Fibroblast of pulmonary artery (primary cell): ENCODE data around the gene UPP2.

Source experiments
- DNase-seq: peaks from one replicate; pipeline ENCODE4 v3.0.0-alpha.2; 2010; ENCODE audit warnings: low read depth
- H3K4me3 ChIP-seq: replicated peaks from 2 replicates; pipeline ENCODE4 v1.5.1; 2011; ENCODE audit warnings: low read depth, mild to moderate bottlenecking, control low read depth, low read length, moderate library complexity
- CTCF ChIP-seq: IDR thresholded peaks from 2 replicates; pipeline ENCODE4 v1.5.1; 2011; ENCODE audit warnings: mild to moderate bottlenecking, control low read depth, low read length, inconsistent platforms; ENCODE audit errors: missing control alignments

The UPP2 gene

GRCh38 chr2:158134055-158134454 lies 32.4 kb downstream of the UPP2 start:
- DNase-seq = no peak
- no peak overlapping the region for H3K4me3 ChIP-seq
- TF ChIP-seq CTCF = no peak

- DNase-seq = no peak
- no peak for TF ChIP-seq CTCF
- no peak overlapping the region for H3K4me3 ChIP-seq
Measured at GRCh38 chr2:158134655-158135054, 33.0 kb downstream of the UPP2 start.

- no peak overlapping the region for H3K4me3 ChIP-seq
- TF ChIP-seq CTCF = no peak
- no peak for DNase-seq
Measured at GRCh38 chr2:158135096-158135495, 33.4 kb downstream of the UPP2 start.

- H3K4me3 ChIP-seq = no peak overlapping the region
- DNase-seq = no peak
- TF ChIP-seq CTCF = no peak
Measured at GRCh38 chr2:158138255-158138654, 36.6 kb downstream of the UPP2 start.

- no peak overlapping the region for H3K4me3 ChIP-seq
- DNase-seq = no peak
- no peak for TF ChIP-seq CTCF
Measured at GRCh38 chr2:158140201-158140600, 38.5 kb downstream of the UPP2 start.

GRCh38 chr2:158142165-158142564 lies 40.5 kb downstream of the UPP2 start:
- H3K4me3 ChIP-seq = no peak overlapping the region
- DNase-seq = no peak
- no peak for TF ChIP-seq CTCF

- no peak overlapping the region for H3K4me3 ChIP-seq
- peak; percentile 26 for DNase-seq
- no peak for TF ChIP-seq CTCF
Measured at GRCh38 chr2:158142568-158143332, 41.1 kb downstream of the UPP2 start.
